HepG2 (cell line): ENCODE measurements around the gene FANK1. TPM values are rescaled to one million over a fixed set of nuclear protein-coding genes. Genes with fewer than 3 reads are reported as not detected.
"Not testable (repeated sequence)": the region's sequence is repeated elsewhere in the genome, so short reads cannot be mapped to it uniquely, and the experiment has no call there.

Source experiments
- ATAC-seq: fragments of 200-7000 bp; cut with Tn5 transposase; 3 replicates; pipeline ENCODE4 v1.9.1; 2020; ENCODE audit warnings: mild to moderate bottlenecking, moderate library complexity
- BruUV-seq: library from RNA; stranded (reverse); fragments of 400-500 nt; replicated peaks from 2 replicates; lab custom pipeline; 2021; lab: Mats Ljungman, UMichigan
- CTCF ChIA-PET: fragments of 300-600 bp; formaldehyde crosslinking; extraction: SDS; loops from one replicate; lab custom pipeline; 2021; ENCODE audit warnings: low total read pairs, inconsistent platforms, low intra/inter-chr PET ratio; lab: Yijun Ruan, JAX
- POLR2A ChIA-PET: fragments of 350-600 bp; sonication (Branson Sonifier 250); formaldehyde crosslinking; loops from one replicate; lab custom pipeline; 2020; ENCODE audit warnings: antibody characterized with exemption, inconsistent platforms; lab: Yijun Ruan, JAX
- DNase-seq: peaks from one replicate; pipeline ENCODE4 v3.0.0-alpha.2; 2015; ENCODE audit warnings: low spot score
- FAIRE-seq: peaks from 3 replicates; lab custom pipeline; 2011; peaks lifted over from hg19 to GRCh38; lab: Jason Lieb, UNC
- H2AFZ ChIP-seq: one replicate; pipeline ENCODE4 v1.6.1; 2011; ENCODE audit warnings: low read length, inconsistent platforms
- H3K27ac ChIP-seq: fragments of 300-600 bp; 3 replicates; pipeline ENCODE4 v1.8.0; 2011; ENCODE audit warnings: mixed run types, mild to moderate bottlenecking, mixed read lengths, low read length, inconsistent platforms; ENCODE audit not compliant: insufficient read depth; ENCODE audit errors: extremely low read length
- H3K27me3 ChIP-seq, 2 experiments: fragments of 200-600 bp in 1 of 2; 2 replicates in 1 of 2; 3 replicates in 1 of 2; pipeline versions ENCODE4 v1.6.0 to v1.8.0; 2011; ENCODE audit warnings: low read length in 2 of 2, mild to moderate bottlenecking in 2 of 2, moderate library complexity in 2 of 2, inconsistent platforms in 1 of 2; ENCODE audit not compliant: insufficient read depth in 2 of 2, control insufficient read depth in 1 of 2
- H3K36me3 ChIP-seq, 2 experiments: fragments of 200-600 bp in 1 of 2; replicated peaks in 1 of 2; 2 replicates in 1 of 2; 3 replicates in 1 of 2; pipeline versions ENCODE4 v1.5.1 to v1.8.0; 2011; ENCODE audit warnings: low read length in 2 of 2, inconsistent platforms in 1 of 2; ENCODE audit not compliant: insufficient read depth in 2 of 2, control insufficient read depth in 1 of 2
- H3K4me1 ChIP-seq: 2 replicates; pipeline ENCODE4 v1.5.1; 2012; ENCODE audit warnings: low read length, inconsistent platforms; ENCODE audit not compliant: insufficient read depth
- H3K4me2 ChIP-seq: 2 replicates; pipeline ENCODE4 v1.6.0; 2011; ENCODE audit warnings: low read depth, low read length, inconsistent platforms
- H3K4me3 ChIP-seq, 3 experiments: fragments of 200-600 bp in 1 of 3; sonication (generic), shearing (Covaris generic) in 1 of 3; replicated peaks in 1 of 3; 2 replicates each; pipeline ENCODE4 v1.5.1; 2011 to 2016; ENCODE audit warnings: low read length in 3 of 3, inconsistent platforms in 2 of 3, low read depth in 2 of 3, mild to moderate bottlenecking in 2 of 3, control low read depth in 1 of 3, mixed read lengths in 1 of 3; ENCODE audit not compliant: insufficient read depth in 1 of 3
- H3K79me2 ChIP-seq: one replicate; pipeline ENCODE4 v1.6.1; 2011; ENCODE audit warnings: low read length, inconsistent platforms; ENCODE audit not compliant: insufficient read depth
- H3K9ac ChIP-seq: 2 replicates; pipeline ENCODE4 v1.6.0; 2011; ENCODE audit warnings: mild to moderate bottlenecking, low read depth, low read length, inconsistent platforms; ENCODE audit not compliant: insufficient read depth
- H3K9me3 ChIP-seq: 2 replicates; pipeline ENCODE4 v1.5.1; 2012; ENCODE audit warnings: mild to moderate bottlenecking, low read length
- H4K20me1 ChIP-seq: 2 replicates; pipeline ENCODE4 v1.6.0; 2011; ENCODE audit warnings: inconsistent platforms, mild to moderate bottlenecking, low read length, moderate library complexity; ENCODE audit not compliant: insufficient read depth
- ASH2L ChIP-seq: fragments of 300-600, 200-600 bp; sonication (generic); IDR thresholded peaks from 2 replicates; pipeline ENCODE4 v1.7.0; 2017; ENCODE audit warnings: low read depth, mild to moderate bottlenecking, moderate library complexity, mixed read lengths, low read length; ENCODE audit not compliant: insufficient read length
- GABPA ChIP-seq, 2 experiments: IDR thresholded peaks; 2 replicates each; pipeline ENCODE4 v1.6.1; 2011 to 2016; ENCODE audit warnings: low read depth in 2 of 2, low read length in 1 of 2, missing biosample characterization in 1 of 2, missing genetic modification characterization in 1 of 2
- MAZ ChIP-seq, 2 experiments: sonication (generic) in 1 of 2; formaldehyde crosslinking in 1 of 2; IDR thresholded peaks; 2 replicates each; pipeline versions ENCODE4 v1.5.0 to v1.6.1; 2012 to 2020; ENCODE audit warnings: low read depth in 2 of 2, mild to moderate bottlenecking in 2 of 2, borderline replicate concordance in 1 of 2, improper control_type of control experiment in 1 of 2, low read length in 1 of 2, missing genetic modification reagents in 1 of 2, moderate library complexity in 1 of 2
- POLR2A ChIP-seq, 2 experiments: IDR thresholded peaks; 2 replicates each; pipeline ENCODE4 v1.6.1; 2011; ENCODE audit warnings: low read depth in 2 of 2, low read length in 2 of 2, mild to moderate bottlenecking in 1 of 2, moderate library complexity in 1 of 2; ENCODE audit not compliant: insufficient read depth in 1 of 2
- POLR2G ChIP-seq: fragments of 200-400 bp; formaldehyde crosslinking; IDR thresholded peaks from 2 replicates; pipeline ENCODE4 v1.6.1; 2018; ENCODE audit warnings: mild to moderate bottlenecking, low read depth, low read length, moderate library complexity
- RBFOX2 ChIP-seq: fragments of 200-400 bp; formaldehyde crosslinking; IDR thresholded peaks from 2 replicates; pipeline ENCODE4 v1.6.1; 2017; ENCODE audit warnings: low read depth, mild to moderate bottlenecking, low read length
- SAP130 ChIP-seq: IDR thresholded peaks from 2 replicates; pipeline ENCODE4 v1.6.1; 2016; ENCODE audit warnings: low read depth
- ZNF772 ChIP-seq: sonication (generic); formaldehyde crosslinking; IDR thresholded peaks from 2 replicates; pipeline ENCODE4 v1.5.0; 2020; ENCODE audit warnings: mild to moderate bottlenecking, missing genetic modification reagents
- ZSCAN21 ChIP-seq: sonication (generic); formaldehyde crosslinking; IDR thresholded peaks from 2 replicates; pipeline ENCODE4 v1.8.0; 2022; ENCODE audit warnings: mild to moderate bottlenecking, missing genetic modification reagents, moderate library complexity, borderline replicate concordance
- WGBS: methylation state at CpG from one replicate; pipeline ENCODE4 v1.1.6; 2017; ENCODE audit warnings: low lambda C conversion rate; 5-methylcytosine and 5-hydroxymethylcytosine counted together
- in situ Hi-C: cut with HindIII; loops from 2 replicates; pipeline ENCODE4 v1.10.0; 2017; ENCODE audit warnings: low pct_unique_long_range_greater_than_20kb; ENCODE audit not compliant: extremely low pct_ligation_motif_present
- intact Hi-C: fragments of 100-400 bp; cut with micrococcal nuclease; formaldehyde crosslinking; loops from one replicate; pipeline ENCODE4 v1.10.0; 2022; ENCODE audit not compliant: unreplicated experiment
- polyA plus RNA-seq, 8 experiments: library from polyadenylated mRNA; depleted of rRNA in 3 of 8; stranded (reverse) in 7 of 8; unstranded in 1 of 8; fragments of >200 nt; fragmentation: Illumina TruSeq in 4 of 8; extraction: Trizol in 4 of 8; gene quantifications; 2 replicates each; pipeline versions ENCODE4 v1.2.1 to v1.2.3, GENCODE V29; 2011 to 2016; ENCODE audit warnings: low read depth in 4 of 8, missing spikeins in 1 of 8, mixed read lengths in 1 of 8; ENCODE audit not compliant: insufficient read depth in 1 of 8
- total RNA-seq, 5 experiments: library from RNA; depleted of rRNA; stranded (reverse); fragments of >200 nt; fragmentation: Illumina TruSeq; extraction: Trizol; gene quantifications; 2 replicates each; pipeline ENCODE4 v1.2.3, GENCODE V29; 2016; ENCODE audit warnings: low read depth in 1 of 5
- TF ChIP-seq, protein P1 (sequence below): sonication (generic); formaldehyde crosslinking; IDR thresholded peaks from 2 replicates; pipeline ENCODE4 v1.4.0; 2020; ENCODE audit warnings: missing genetic modification reagents
- TF ChIP-seq, protein P2 (sequence below): sonication (generic); formaldehyde crosslinking; IDR thresholded peaks from 2 replicates; pipeline ENCODE4 v1.4.0; 2020; ENCODE audit warnings: mild to moderate bottlenecking, missing genetic modification reagents
- TF ChIP-seq, protein P3 (sequence below): IDR thresholded peaks from 2 replicates; pipeline ENCODE4 v1.6.1; 2012; ENCODE audit warnings: inconsistent platforms
- TF ChIP-seq, protein P4 (sequence below): sonication (generic); formaldehyde crosslinking; conservative IDR thresholded peaks from 2 replicates; pipeline ENCODE4 v1.8.0; 2022; ENCODE audit warnings: mild to moderate bottlenecking, moderate library complexity, missing genetic modification reagents
- TF ChIP-seq, protein P5 (sequence below): sonication (generic); formaldehyde crosslinking; IDR thresholded peaks from 2 replicates; pipeline ENCODE4 v1.5.0; 2020; ENCODE audit warnings: mild to moderate bottlenecking, missing genetic modification reagents

The FANK1 gene
- total and polyA plus RNA-seq, 2 of the 13 experiments (the other 11 are each of a cell fraction or from before 2014, with no cell fraction given) = 0.22 TPM; not detected in 1

DNA sequence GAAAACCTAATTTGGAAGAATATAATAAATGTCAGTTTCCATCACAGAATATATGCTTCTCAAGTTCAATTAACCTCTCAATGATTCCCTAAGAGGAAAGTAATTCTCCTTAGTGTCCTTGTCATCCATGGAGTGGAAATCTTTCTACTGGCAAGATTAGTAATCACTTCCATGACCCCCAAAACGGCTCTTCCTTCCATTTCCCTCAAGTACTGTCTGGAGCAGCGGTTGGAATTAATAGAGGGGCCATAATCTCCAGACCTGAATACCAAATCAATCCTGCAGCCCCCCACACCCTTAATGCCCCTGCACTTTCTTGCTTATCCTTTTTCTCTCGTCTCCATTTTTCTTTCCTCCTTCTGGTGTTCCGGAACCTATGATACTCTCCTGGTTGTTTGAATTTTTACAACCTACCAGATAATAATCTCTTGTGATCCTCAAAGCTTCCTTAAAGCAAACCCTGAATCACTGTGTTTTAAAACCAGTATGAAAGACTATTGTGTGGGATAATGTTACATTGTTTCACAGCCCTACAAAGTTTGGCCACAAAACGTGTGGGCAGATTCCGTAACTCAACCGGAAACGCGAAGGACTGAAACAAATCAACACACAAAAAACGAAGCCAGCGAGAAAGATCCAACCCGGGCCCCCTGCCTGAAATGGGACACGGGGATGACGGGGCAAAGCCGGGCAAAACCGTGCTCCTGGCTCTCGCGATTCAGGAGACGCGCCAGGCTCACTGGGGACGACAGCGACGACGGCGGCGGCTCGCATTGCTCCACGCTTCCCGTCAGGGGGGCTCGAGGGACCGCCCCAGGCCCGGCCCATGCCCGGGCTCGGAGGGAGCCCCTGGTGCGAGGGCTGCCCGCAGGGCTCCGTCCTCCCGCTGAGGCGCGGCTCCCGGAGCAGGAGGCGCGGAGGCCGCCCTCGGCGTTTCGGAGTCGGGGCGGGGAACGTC, 955 bp upstream of the FANK1 start:
- H4K20me1 ChIP-seq; H2AFZ ChIP-seq; intact Hi-C loops; H3K79me2 ChIP-seq; POLR2A ChIA-PET; H3K36me3 ChIP-seq; BruUV-seq; H3K27me3 ChIP-seq; FAIRE-seq; in situ Hi-C loops; CTCF ChIA-PET; TF ChIP-seq MAZ (CRISPR knock-in tag; IDR thresholded peaks at IDR 0.05; ENCODE audit: low read depth); GABPA (IDR thresholded peaks at IDR 0.05; ENCODE audit: low read depth, low read length): not testable (repeated sequence)
- H3K9me3 ChIP-seq = peaks cover 16% of the 10 kb centered on the region
- peak overlapping the region; percentile 66 for H3K27ac ChIP-seq
- peak; percentile 89 for ATAC-seq
- peaks cover 19% of the 10 kb centered on the region; the same call in 1 of the 2 replicates for H3K4me1 ChIP-seq
- H3K9ac ChIP-seq = peak overlapping the region; percentile 77
- 46% methylated on average over 38 of the region's 50 CpGs for WGBS
- H3K4me2 ChIP-seq = peak overlapping the region; percentile 66
- peak; percentile 55 for DNase-seq
- H3K4me3 ChIP-seq = peak overlapping the region; percentile 53 to 73 (median 70); a peak in 5 of 6 replicates
- TF ChIP-seq POLR2A (IDR thresholded peaks at IDR 0.05; ENCODE audit: insufficient read depth in 1 of 2, low read depth in 2 of 2, low read length in 2 of 2) (peak; percentile 20 to 33; a peak in 2 of 4 replicates), ZSCAN21 (CRISPR knock-in tag) (0 out of 2 replicates have a peak, but pooled peaks have one; percentile 9), ZNF772 (CRISPR knock-in tag) (peak; percentile 17; the same call in 1 of the 2 replicates), RBFOX2 (peak; percentile 83), ASH2L (peak; percentile 40), MAZ (IDR thresholded peaks at IDR 0.05; ENCODE audit: borderline replicate concordance, low read depth, low read length) (0 out of 2 replicates have a peak, but pooled peaks have one; percentile 14), SAP130 (peak; percentile 36), GABPA (CRISPR knock-in tag; IDR thresholded peaks at IDR 0.05; ENCODE audit: low read depth) (peak; percentile 41; the same call in 1 of the 2 replicates), POLR2G (peak; percentile 42; the same call in 1 of the 2 replicates)
- TF ChIP-seq, protein P1, sequence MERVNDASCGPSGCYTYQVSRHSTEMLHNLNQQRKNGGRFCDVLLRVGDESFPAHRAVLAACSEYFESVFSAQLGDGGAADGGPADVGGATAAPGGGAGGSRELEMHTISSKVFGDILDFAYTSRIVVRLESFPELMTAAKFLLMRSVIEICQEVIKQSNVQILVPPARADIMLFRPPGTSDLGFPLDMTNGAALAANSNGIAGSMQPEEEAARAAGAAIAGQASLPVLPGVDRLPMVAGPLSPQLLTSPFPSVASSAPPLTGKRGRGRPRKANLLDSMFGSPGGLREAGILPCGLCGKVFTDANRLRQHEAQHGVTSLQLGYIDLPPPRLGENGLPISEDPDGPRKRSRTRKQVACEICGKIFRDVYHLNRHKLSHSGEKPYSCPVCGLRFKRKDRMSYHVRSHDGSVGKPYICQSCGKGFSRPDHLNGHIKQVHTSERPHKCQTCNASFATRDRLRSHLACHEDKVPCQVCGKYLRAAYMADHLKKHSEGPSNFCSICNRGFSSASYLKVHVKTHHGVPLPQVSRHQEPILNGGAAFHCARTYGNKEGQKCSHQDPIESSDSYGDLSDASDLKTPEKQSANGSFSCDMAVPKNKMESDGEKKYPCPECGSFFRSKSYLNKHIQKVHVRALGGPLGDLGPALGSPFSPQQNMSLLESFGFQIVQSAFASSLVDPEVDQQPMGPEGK = peak; percentile 46; the same call in 1 of the 2 replicates
- TF ChIP-seq, protein P2, sequence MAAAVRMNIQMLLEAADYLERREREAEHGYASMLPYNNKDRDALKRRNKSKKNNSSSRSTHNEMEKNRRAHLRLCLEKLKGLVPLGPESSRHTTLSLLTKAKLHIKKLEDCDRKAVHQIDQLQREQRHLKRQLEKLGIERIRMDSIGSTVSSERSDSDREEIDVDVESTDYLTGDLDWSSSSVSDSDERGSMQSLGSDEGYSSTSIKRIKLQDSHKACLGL = 0 out of 2 replicates have a peak, but pooled peaks have one; percentile 5
- TF ChIP-seq, protein P3, sequence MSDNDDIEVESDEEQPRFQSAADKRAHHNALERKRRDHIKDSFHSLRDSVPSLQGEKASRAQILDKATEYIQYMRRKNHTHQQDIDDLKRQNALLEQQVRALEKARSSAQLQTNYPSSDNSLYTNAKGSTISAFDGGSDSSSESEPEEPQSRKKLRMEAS = peak; percentile 48; the same call in 1 of the 2 replicates
- TF ChIP-seq, protein P4, sequence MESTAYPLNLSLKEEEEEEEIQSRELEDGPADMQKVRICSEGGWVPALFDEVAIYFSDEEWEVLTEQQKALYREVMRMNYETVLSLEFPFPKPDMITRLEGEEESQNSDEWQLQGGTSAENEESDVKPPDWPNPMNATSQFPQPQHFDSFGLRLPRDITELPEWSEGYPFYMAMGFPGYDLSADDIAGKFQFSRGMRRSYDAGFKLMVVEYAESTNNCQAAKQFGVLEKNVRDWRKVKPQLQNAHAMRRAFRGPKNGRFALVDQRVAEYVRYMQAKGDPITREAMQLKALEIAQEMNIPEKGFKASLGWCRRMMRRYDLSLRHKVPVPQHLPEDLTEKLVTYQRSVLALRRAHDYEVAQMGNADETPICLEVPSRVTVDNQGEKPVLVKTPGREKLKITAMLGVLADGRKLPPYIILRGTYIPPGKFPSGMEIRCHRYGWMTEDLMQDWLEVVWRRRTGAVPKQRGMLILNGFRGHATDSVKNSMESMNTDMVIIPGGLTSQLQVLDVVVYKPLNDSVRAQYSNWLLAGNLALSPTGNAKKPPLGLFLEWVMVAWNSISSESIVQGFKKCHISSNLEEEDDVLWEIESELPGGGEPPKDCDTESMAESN = peak; percentile 40; the same call in 1 of the 2 replicates
- TF ChIP-seq, protein P5, sequence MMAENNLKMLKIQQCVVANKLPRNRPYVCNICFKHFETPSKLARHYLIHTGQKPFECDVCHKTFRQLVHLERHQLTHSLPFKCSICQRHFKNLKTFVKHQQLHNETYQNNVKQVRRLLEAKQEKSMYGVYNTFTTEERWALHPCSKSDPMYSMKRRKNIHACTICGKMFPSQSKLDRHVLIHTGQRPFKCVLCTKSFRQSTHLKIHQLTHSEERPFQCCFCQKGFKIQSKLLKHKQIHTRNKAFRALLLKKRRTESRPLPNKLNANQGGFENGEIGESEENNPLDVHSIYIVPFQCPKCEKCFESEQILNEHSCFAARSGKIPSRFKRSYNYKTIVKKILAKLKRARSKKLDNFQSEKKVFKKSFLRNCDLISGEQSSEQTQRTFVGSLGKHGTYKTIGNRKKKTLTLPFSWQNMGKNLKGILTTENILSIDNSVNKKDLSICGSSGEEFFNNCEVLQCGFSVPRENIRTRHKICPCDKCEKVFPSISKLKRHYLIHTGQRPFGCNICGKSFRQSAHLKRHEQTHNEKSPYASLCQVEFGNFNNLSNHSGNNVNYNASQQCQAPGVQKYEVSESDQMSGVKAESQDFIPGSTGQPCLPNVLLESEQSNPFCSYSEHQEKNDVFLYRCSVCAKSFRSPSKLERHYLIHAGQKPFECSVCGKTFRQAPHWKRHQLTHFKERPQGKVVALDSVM (CRISPR knock-in tag) = 0 out of 2 replicates have a peak, but pooled peaks have one; percentile 8
